Effector CD8-positive, alpha-beta T cell (primary cell): Measurements from ENCODE around the gene C1QB.
"Not testable (repeated sequence)": the region's sequence is repeated elsewhere in the genome, so short reads cannot be mapped to it uniquely, and the experiment has no call there.

Experiments used
- DNase-seq: peaks from one replicate; lab custom pipeline; 2025; lab: John Stamatoyannopoulos, UW

C1QB gene

DNA sequence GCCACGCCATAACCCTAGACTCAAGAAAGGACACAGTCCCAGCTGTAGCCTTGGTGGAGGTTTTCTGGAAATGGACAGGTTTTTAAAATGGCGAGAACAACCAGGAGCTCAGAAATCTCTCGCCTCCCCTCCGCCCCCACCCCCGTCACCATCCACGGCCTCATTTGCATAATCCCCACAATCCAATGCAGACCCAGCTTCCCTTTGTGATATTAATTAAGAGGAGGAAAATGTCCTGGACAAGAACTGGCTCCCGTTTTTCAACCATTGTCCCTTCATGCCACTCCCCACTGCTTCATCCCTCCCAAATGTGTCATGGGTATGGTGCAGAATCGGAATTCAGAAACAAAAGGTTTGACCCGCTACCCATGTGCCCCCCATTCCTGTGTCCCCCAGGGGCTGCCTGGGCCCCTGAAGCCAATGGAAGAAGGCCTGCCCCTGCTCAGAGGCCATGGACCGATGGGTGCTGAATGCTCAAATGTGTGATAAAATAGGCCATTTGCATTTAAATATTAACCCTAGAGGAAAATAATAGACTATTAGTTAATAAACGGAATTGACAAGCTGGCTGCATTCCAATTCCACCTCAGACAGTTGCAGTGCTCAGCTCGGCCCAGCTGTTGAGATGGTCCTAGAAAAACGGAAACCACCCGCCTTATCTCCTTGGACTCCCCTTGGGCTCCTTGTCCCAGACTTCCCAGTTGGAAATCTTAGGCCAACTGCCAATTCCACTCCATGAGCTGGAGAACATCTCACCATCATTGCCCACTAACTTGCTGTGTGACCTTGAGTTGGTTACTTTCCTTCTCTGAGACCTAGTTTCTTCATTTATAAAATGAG lies 46.9 kb downstream of the C1QB start:
- no peak for DNase-seq

DNA sequence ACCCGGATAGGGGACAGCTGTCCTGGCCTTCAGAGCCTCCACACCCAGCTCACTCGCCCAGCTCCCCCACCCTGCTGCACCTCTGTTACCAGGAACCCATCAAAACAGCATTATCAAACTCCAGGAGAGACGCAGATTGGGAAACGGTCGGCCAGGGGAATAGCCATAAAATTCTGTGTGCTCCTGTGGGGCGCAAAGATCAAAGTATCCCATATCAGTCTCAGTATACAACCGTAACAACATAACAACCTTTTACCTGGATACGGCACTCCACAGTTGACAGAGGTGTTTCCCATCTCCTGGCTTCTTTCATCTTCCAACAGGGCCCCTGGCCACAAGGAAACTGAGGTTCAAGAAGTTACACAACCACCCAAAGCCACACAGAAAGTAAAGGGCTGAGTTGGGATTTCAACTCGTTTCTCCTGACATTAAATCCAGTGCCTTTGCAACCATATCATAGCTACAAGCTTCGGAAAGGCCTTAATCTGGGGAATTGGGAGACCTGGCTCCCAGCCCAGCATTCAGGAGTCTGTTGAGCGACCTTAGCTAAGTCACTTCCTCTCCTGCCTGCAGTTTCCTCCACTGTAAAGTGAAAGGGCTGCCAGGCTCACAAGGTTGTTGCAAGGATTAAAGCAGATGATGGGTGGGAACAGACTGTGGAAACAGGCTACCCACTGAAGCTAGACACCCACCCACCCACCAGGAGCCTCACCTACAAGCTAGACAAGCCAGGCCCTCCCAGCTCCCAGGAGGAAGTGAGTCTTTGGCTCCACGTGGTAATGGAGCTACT lies 49.5 kb downstream of the C1QB start:
- DNase-seq, result no peak

DNA sequence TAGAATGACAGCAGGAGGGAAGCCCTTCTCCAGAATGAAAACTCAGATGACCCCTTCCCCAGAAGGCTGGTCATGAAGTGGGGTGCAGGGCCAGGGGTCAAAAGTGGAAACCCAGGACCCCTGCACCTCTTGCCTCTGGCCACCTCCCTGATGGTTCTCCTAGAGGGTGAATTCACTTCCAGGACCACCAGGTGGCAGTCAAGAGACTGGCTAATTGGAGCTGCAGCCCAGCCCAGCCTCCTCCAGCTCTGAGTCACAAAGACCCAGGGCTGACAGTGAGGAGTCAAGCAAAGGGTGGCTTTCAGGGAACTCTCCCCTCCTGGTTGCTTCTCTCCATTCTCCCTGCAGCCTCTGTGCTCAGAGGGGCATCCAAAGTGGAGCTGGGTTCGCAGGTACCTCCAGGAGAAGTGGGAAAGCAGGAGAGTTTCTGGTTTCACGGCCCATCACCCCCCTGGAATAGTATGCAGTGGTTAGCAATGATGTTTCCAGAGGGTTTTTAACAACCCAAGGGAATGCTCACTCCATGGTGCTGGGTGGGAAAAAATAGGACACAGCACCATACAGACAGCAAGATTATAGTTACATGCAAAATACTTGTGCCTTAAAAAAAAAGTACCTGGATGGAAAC lies 51.5 kb downstream of the C1QB start:
- DNase-seq, result peak; percentile 39

DNA sequence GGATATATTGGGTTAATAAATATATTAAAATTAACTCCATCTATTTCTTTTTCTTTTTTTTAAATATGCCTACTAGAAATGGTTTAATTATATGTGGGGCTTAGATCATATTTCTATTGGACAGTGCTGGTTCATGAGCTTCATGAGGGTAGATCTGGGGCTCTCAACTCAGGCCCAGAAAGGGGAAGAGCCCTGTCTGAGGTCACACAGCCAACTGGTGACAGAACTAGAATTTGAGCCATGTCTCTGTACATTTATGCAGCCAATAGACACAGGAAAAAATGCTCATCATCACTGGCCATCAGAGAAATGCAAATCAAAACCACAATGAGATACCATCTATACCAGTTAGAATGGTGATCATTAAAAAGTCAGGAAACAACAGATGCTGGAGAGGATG lies 52.5 kb downstream of the C1QB start:
- DNase-seq, result no peak

DNA sequence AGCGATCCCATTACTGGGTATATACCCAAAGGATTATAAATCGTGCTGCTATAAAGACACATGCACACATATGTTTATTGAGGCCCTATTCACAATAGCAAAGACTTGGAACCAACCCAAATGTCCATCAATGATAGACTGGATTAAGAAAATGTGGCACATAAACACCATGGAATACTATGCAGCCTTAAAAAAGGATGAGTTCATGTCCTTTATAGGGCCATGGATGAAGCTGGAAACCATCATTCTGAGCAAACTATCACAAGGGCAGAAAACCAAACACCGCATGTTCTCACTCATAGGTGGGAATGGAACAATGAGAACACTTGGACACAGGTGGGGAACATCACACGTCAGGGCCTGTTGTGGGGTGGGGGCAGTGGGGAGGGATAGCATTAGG lies 53.1 kb downstream of the C1QB start:
- not testable (repeated sequence) for DNase-seq

DNA sequence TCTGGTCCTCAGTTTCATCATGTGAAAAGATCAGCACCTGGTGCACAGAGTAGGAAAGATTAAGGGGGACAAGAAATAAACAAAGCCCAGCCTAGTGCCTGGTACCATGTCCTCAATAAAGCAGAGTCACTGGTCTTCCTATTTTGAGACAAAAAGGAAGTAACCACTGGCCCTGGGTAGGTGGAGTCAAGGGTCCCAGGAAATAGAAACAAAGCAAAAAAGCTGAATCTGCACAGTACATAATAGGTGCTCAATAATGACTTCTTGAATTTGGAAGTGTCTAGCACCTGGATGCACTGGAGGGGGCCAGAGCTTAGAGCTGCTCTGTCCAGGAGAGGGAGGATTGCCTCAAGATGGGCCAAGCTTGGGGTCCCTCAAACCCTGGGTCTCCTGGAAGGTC lies 55.7 kb downstream of the C1QB start:
- DNase-seq, result no peak

DNA sequence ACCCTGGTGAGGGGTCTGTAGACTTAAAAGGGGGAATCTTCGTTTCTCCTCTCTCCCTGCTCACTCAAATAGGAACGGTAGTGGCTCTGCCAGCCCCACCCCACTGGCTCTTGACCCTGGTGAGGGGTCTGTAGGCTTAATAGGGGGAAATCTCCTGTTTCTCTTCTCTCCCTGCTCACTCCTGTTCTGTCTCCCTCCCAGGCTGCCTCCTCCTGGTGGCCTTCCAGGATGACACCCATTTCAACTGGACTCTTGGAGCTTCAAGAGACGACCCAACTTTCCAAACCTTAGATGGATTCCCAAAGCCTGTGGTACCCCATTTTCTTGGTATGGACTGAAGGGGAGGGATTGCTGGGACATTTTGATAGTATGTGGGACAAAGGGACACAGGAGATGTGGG lies 56.2 kb downstream of the C1QB start:
- DNase-seq, result no peak

DNA sequence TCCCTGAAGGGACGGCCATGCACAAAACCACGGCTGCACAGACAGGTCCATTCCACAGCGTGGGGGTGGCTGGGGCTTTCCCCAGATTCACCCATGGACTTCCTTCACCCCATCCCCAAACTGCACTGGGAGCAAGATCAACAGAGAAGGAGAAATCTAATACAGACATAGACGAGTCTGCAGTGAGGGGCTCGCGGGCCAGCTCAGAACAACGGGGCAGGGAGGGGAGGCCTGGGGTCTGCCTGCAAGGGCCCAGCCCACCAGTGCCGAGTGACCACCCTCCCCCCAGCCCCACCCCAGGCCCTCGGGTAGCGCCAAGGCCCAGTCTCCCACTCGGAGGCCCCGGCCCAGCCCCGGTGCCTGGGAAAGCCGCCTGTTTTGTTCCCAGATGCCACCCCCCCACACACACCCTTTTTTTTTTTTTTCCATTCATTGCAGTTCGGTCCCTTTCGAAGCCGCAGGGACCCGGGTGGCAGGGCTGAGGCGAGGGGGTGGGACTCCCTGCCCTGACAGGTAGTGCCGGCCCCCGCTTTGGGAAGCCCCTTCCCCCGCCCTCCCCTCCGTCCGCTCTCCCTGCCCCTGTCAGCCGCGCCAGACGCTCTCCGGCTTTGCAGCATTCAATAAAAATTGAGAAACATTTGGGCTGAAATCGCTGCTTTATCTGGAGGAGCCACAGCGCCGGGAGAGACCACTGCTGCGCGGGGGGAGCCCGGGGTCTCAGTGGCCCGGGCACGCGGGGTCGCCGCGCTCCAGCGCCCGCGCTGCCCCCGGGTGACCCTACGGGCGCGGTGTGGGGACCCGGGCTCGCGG lies 57.1 kb downstream of the C1QB start:
- no peak for DNase-seq

DNA sequence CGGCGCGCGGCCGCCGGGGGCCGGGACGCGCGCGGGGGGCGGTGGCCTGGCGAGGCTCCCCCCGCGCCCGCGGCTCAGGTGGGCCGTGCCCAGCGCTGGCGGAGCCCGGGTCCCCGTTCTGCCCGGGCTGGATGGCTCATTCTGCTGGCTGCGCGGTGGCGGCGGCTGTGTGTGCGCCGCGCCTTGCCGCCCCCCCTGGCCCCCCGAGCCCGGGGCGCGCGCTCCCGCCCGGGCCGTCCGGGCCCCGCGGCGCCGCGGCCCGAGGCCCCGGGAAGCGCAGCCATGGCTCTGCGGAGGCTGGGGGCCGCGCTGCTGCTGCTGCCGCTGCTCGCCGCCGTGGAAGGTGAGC lies 57.6 kb downstream of the C1QB start, which contains the start of gene EPHB2:
TSS of gene EPHB2 (plus strand) at position 139 of the 349 bp plus-strand sequence. CDS start at position 283, 144 bp downstream.
- no peak for DNase-seq

DNA sequence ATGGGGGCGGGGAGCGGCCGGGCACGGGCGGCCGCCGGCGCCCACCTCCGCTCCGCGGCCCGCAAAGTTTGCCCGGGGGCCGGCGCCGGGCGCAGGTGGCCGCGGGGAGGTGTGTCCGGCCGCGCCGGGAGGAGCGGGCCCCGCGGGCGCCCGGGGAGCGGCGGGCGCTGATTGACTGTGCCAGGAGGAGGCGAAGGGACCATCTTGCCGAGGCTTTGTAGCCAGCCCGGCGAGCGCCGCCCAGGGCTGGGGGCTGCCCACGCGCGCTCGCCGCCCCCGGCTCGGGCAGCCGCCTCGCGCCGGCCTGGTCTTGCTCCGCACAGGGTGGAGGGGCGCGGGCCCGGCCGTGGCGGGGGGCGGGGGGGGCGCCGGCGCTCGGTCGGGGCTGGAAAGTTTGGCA lies 58.0 kb downstream of the C1QB start:
- no peak for DNase-seq
